GM12875 (cell line): ENCODE measurements around the gene KCNMA1.

Source experiments
- H3K4me3 ChIP-seq: one replicate; pipeline ENCODE4 v1.5.1; 2011; ENCODE audit warnings: low read depth, low read length, control low read depth
- TF ChIP-seq, protein P1 (sequence below): IDR thresholded peaks from 2 replicates; pipeline ENCODE4 v1.5.1; 2011; ENCODE audit warnings: low read depth, mild to moderate bottlenecking, control low read depth, inconsistent platforms, low read length, moderate library complexity, borderline replicate concordance; ENCODE audit not compliant: insufficient read depth

Gene KCNMA1

GRCh38 chr10:76906256-76906655, 731.4 kb downstream of the KCNMA1 start:
- TF ChIP-seq, protein P1, sequence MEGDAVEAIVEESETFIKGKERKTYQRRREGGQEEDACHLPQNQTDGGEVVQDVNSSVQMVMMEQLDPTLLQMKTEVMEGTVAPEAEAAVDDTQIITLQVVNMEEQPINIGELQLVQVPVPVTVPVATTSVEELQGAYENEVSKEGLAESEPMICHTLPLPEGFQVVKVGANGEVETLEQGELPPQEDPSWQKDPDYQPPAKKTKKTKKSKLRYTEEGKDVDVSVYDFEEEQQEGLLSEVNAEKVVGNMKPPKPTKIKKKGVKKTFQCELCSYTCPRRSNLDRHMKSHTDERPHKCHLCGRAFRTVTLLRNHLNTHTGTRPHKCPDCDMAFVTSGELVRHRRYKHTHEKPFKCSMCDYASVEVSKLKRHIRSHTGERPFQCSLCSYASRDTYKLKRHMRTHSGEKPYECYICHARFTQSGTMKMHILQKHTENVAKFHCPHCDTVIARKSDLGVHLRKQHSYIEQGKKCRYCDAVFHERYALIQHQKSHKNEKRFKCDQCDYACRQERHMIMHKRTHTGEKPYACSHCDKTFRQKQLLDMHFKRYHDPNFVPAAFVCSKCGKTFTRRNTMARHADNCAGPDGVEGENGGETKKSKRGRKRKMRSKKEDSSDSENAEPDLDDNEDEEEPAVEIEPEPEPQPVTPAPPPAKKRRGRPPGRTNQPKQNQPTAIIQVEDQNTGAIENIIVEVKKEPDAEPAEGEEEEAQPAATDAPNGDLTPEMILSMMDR, result no peak

GRCh38 chr10:76905251-76905650, 732.4 kb downstream of the KCNMA1 start:
- TF ChIP-seq, protein P1, result no peak
- H3K4me3 ChIP-seq, result no peak overlapping the region

More at GRCh38 chr10:76906256-76906655, 731.4 kb downstream of the KCNMA1 start:
- no peak overlapping the region for H3K4me3 ChIP-seq

- TF ChIP-seq, protein P1, result no peak
- no peak overlapping the region for H3K4me3 ChIP-seq
Measured at GRCh38 chr10:76903387-76903945, 734.1 kb downstream of the KCNMA1 start.

DNA sequence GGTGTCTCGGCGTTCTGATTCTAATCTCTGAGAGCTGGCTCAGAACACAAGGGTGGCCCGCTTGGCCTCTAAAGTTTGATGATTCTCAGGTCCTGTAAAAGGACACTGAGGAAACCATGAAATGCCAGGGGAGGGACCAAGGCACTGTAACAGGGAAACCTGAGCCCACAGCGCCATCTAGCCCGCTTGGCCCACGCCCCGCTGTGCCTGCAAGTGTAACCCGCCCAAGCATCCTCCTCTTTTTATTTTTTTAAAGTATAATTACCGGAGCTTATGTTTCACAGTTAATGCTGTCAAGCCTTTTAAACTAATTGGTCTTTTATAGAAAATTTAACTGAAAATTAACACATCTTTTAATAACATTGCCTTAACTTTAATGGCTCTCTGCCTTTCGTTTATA, 734.7 kb downstream of the KCNMA1 start:
- TF ChIP-seq, protein P1, result peak; percentile 62
- H3K4me3 ChIP-seq, result no peak overlapping the region

- TF ChIP-seq, protein P1, result no peak
- no peak overlapping the region for H3K4me3 ChIP-seq
Measured at GRCh38 chr10:76901701-76902100, 735.9 kb downstream of the KCNMA1 start.

DNA sequence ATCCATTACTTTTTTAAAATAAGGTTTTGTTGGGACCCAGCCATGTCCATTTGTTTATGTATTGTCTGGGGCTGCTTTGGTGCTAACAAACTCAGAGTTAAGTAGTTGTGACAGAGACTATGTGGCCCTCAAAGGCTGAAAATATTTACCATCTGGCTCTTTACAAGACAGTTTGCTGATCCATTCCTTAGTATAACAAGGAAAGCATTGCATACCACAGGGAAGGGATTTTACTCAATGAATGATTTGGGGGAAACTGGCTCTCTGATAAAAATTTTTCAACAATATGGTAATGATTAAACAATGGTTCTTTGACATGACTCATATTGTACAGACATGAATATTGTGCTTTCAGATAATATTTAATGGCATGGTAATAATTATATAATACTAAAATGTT, 738.1 kb downstream of the KCNMA1 start:
- TF ChIP-seq, protein P1, result no peak
- no peak overlapping the region for H3K4me3 ChIP-seq

- TF ChIP-seq, protein P1, result no peak
- H3K4me3 ChIP-seq, result no peak overlapping the region
Measured at GRCh38 chr10:76892766-76893479, 744.7 kb downstream of the KCNMA1 start.
